Lower leg skin (tissue), 3 donors: ENCODE results near the gene POLD3.

Experiments used
- CTCF ChIP-seq, 3 donors: fragments of 450-650 bp; IDR thresholded peaks; one replicate each; pipeline ENCODE4 v1.5.1; 2016; ENCODE audit warnings: antibody characterized with exemption in 3 of 3, mild to moderate bottlenecking in 3 of 3, moderate library complexity in 2 of 3
- POLR2A ChIP-seq, 2 donors: fragments of 450-650 bp; IDR thresholded peaks; one replicate each; pipeline ENCODE4 v1.6.1; 2016 to 2017; ENCODE audit warnings: antibody characterized with exemption in 2 of 2, mild to moderate bottlenecking in 1 of 2, moderate library complexity in 1 of 2

- no peak for TF ChIP-seq CTCF (IDR thresholded peaks at IDR 0.05)
- no peak for TF ChIP-seq POLR2A (IDR thresholded peaks at IDR 0.05)
Measured at GRCh38 chr11:74568028-74568427, 24.4 kb upstream of the POLD3 start.
